ENCODE data around the gene CRB2. TPM values are rescaled to one million over a fixed set of nuclear protein-coding genes. Genes with fewer than 3 reads are reported as not detected.

CRB2 gene
- total and polyA plus RNA-seq, 2 donors (not counting 3 experiments of a cell fraction or from before 2014, with no cell fraction given) = not detected

DNA sequence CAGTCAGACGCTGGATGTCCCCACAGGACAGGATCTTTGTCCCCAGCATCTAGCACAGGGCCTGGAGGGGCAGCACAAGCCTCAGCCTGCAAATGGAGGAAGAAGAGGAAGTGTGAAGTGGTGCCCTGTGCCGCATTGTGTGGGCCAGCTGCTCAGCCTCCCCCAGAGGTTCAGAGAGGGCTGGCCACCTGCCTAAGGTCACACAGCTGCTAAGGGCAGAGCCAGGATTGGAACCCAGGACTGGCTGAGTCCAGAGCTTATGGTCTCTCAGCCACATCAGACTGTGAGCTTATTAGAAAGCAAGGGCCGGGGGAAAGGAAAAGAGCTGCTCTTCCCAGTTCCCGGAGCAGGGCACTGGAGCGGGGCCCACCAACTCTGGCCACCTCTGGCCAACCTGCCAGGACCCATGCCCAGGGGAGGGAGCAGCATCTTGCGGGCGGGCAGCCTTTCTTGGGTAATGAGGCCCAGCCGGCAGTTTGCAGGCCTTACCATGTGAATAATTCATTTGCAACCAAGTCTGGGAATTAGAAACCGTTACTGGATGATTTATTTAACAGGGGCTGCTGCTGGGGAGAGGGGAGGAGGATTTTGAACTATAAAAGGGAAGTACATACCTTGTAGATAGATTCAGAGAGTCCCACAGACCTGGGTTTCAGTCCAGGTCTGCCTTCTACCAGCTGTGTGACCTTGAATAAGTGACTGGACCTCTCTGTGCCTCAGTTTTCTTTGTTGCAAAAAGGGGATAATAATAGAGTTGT, 11.6 kb upstream of the CRB2 start:
- Histone ChIP-seq H3K4me2 (ENCODE audit: insufficient read depth, low read length) (no peak overlapping the region), H3K4me3 (replicated peaks in 1 of 3; ENCODE audit: insufficient read depth in 1 of 3, low read depth in 1 of 3, low read length in 3 of 3) (no peak overlapping the region), H3K9ac (replicated peaks; ENCODE audit: extremely low read depth, insufficient read depth, low read length) (no peak overlapping the region), H3K79me2 (ENCODE audit: control insufficient read depth, insufficient read depth, low read length) (no peaks in the 10 kb centered on the region), H3K9me3 (replicated peaks; ENCODE audit: control insufficient read depth, insufficient read depth, low read length) (no peaks in the 10 kb centered on the region), H2AFZ (ENCODE audit: low read depth, low read length) (no peak overlapping the region), H3K4me1 (ENCODE audit: control insufficient read depth, extremely low read depth, insufficient read depth, low read length) (no peaks in the 10 kb centered on the region), H4K20me1 (replicated peaks; ENCODE audit: control insufficient read depth, extremely low read depth, insufficient read depth, low read length) (no peaks in the 10 kb centered on the region), H3K27ac (ENCODE audit: insufficient read depth, low read depth, low read length) (no peak overlapping the region), H3K9me1 (replicated peaks; ENCODE audit: control insufficient read depth, extremely low read depth, insufficient read depth, low read length) (no peaks in the 10 kb centered on the region), H3K27me3 (ENCODE audit: control insufficient read depth in 2 of 2, insufficient read depth in 2 of 2, low read length in 2 of 2) (no peaks in the 10 kb centered on the region), H3K36me3 (ENCODE audit: control insufficient read depth in 2 of 2, extremely low read depth in 1 of 2, insufficient read depth in 2 of 2, low read length in 2 of 2) (no peaks in the 10 kb centered on the region)
- ChIA-PET CTCF (interaction anchor here (1.0 to 1.7 kb wide), 4 partner anchors 10 to 263 kb away, joined by 5 to 11 read pairs (median 6); no protein-coding TSS in a partner anchor), POLR2A (no interaction called here)
- FAIRE-seq (no peak), DNase-seq (ENCODE audit: low read depth, low spot score) (no peak)
- intact Hi-C loops (cut with micrococcal nuclease) (no loop called here), dilution Hi-C loops (cut with MboI; ENCODE audit: extremely low pct_ligation_motif_present, low sequenced_read_pairs) (no loop called here)
- no peak for TF ChIP-seq POLR2AphosphoS5 (IDR thresholded peaks at IDR 0.05; ENCODE audit: insufficient read depth, low read depth, low read length)
- TF ChIP-seq GATA2 (IDR thresholded peaks at IDR 0.05; ENCODE audit: insufficient read depth, insufficient read length, low read depth, low read length) = no peak
- TF ChIP-seq, protein P1, sequence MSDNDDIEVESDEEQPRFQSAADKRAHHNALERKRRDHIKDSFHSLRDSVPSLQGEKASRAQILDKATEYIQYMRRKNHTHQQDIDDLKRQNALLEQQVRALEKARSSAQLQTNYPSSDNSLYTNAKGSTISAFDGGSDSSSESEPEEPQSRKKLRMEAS (IDR thresholded peaks at IDR 0.05; ENCODE audit: insufficient read depth, insufficient read length) = no peak
- TF ChIP-seq FOS (IDR thresholded peaks at IDR 0.05; ENCODE audit: borderline replicate concordance, insufficient read depth, low read length) = no peak
- no peak for TF ChIP-seq POLR2A (IDR thresholded peaks at IDR 0.05; ENCODE audit: low read depth, low read length)
- no peak for TF ChIP-seq JUN (IDR thresholded peaks at IDR 0.05; ENCODE audit: borderline replicate concordance, insufficient read depth, insufficient read length, low read depth)
- TF ChIP-seq EZH2 (IDR thresholded peaks at IDR 0.05; ENCODE audit: borderline replicate concordance, low read depth, low read length, severe bottlenecking) = no peak
- no peak for TF ChIP-seq MYC (IDR thresholded peaks at IDR 0.05; ENCODE audit: low read depth, low read length)
- TF ChIP-seq, protein P2, sequence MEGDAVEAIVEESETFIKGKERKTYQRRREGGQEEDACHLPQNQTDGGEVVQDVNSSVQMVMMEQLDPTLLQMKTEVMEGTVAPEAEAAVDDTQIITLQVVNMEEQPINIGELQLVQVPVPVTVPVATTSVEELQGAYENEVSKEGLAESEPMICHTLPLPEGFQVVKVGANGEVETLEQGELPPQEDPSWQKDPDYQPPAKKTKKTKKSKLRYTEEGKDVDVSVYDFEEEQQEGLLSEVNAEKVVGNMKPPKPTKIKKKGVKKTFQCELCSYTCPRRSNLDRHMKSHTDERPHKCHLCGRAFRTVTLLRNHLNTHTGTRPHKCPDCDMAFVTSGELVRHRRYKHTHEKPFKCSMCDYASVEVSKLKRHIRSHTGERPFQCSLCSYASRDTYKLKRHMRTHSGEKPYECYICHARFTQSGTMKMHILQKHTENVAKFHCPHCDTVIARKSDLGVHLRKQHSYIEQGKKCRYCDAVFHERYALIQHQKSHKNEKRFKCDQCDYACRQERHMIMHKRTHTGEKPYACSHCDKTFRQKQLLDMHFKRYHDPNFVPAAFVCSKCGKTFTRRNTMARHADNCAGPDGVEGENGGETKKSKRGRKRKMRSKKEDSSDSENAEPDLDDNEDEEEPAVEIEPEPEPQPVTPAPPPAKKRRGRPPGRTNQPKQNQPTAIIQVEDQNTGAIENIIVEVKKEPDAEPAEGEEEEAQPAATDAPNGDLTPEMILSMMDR (IDR thresholded peaks at IDR 0.05; ENCODE audit: extremely low read depth in 1 of 2, insufficient read depth in 1 of 2, low read depth in 1 of 2, low read length in 2 of 2) = no peak
- BruUV-seq (replicated peaks) = no TSS peak
